ENCODE results near the gene ALDOA.

ALDOA gene

DNA sequence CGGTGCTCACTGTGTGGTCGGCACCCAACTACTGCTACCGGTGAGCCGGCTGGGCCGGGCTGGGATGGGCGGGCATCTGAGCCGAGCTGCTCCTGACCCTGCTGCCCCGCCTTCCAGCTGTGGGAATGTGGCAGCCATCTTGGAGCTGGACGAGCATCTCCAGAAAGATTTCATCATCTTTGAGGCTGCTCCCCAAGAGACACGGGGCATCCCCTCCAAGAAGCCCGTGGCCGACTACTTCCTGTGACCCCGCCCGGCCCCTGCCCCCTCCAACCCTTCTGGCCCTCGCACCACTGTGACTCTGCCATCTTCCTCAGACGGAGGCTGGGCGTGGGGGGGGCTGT is 19.2 kb downstream of the ALDOA start:
- TF ChIP-seq, protein P1, sequence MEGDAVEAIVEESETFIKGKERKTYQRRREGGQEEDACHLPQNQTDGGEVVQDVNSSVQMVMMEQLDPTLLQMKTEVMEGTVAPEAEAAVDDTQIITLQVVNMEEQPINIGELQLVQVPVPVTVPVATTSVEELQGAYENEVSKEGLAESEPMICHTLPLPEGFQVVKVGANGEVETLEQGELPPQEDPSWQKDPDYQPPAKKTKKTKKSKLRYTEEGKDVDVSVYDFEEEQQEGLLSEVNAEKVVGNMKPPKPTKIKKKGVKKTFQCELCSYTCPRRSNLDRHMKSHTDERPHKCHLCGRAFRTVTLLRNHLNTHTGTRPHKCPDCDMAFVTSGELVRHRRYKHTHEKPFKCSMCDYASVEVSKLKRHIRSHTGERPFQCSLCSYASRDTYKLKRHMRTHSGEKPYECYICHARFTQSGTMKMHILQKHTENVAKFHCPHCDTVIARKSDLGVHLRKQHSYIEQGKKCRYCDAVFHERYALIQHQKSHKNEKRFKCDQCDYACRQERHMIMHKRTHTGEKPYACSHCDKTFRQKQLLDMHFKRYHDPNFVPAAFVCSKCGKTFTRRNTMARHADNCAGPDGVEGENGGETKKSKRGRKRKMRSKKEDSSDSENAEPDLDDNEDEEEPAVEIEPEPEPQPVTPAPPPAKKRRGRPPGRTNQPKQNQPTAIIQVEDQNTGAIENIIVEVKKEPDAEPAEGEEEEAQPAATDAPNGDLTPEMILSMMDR (IDR thresholded peaks at IDR 0.05; ENCODE audit: control insufficient read depth, insufficient read depth, low read depth, low read length, missing control alignments): no peak
- H3K4me3 ChIP-seq (ENCODE audit: control insufficient read depth, low read depth, low read length): no peak overlapping the region
- DNase-seq (ENCODE audit: low read depth): no peak

DNA sequence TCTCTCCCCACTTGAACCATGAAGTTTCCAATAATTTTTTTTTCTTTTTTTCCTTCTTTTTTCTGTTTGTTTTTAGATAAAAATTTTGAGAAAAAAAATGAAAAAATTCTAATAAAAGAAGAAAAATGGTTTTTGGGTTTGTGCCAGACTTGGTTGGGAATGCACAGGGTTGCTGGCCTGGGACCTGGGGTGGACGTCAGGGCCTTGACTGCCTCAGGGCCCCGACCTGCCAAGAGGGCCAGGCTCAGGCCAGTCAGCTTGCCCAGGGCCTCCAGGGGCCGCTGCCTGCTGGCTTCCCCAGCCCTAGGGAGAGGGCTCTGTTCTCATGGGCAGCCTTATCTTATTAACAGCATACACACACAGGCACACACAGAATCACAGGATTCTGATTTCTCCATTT is 19.7 kb downstream of the ALDOA start:
- no peak overlapping the region for H3K4me3 ChIP-seq (ENCODE audit: control insufficient read depth, low read depth, low read length)
- DNase-seq (ENCODE audit: low read depth): no peak
- TF ChIP-seq, protein P1 (IDR thresholded peaks at IDR 0.05; ENCODE audit: control insufficient read depth, insufficient read depth, low read depth, low read length, missing control alignments): no peak

DNA sequence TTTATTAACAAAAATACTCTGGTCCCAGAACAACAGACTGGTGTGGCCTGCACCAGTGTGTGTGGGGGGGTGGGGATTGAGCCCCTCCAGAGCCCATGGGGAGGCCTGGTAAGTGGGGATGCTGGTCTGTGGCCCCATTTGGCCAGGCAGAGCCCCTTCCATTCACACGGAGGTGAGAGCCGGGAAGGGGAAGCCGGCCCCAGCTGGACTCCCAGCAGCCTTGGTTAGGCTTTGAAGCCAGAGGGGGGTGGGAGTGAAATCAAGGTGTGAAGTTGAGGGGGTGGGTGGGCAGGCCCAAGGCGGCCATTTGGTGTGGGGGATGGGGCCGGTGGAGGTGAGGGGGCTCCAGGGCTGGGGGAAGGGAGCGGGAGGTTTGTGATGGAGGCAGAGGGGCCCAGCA is 20.3 kb downstream of the ALDOA start:
- TF ChIP-seq, protein P1 (IDR thresholded peaks at IDR 0.05; ENCODE audit: control insufficient read depth, insufficient read depth, low read depth, low read length, missing control alignments): no peak
- no peak for DNase-seq (ENCODE audit: low read depth)
- H3K4me3 ChIP-seq (ENCODE audit: control insufficient read depth, low read depth, low read length): no peak overlapping the region

DNA sequence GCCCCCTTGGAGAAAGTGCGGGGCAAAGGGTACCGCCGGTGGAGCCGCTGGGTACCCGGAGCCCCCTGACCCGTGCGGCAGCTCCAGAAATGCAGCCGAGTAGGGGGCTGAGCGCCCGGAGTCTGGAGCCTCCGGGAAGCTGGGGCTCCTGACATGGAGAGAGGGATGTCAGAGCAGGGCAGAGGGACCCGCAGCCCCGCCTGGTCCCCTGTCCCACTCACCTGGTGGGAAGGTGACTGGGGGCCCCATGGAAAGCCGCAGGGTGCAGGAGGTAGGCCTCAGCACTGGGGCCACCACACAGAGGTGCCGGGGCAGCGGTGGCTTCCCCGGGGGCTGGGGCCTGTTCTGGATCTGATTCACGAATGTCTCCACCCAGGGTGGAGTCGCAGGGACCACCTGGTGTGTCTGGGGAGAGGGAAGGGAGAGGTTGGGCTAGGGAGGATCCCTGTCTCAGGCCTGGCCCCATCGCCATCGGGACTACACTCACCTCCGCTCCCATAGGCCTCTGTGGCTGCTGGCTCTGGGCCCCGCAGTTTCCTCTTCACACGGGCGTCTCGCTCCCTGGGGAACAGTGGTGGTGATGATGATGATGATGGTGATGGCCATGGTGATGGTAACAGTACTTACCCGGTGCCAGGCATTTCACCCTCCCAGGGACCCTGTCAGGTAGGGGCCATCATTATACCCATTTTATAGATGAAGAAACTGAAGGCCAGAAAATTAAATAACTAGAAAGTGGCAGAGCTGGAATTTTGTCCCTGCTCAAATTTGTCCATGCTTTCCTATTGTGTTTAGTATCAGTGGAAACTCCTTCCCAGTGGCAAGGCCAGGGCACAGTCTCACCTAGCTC is 21.0 kb downstream of the ALDOA start:
- TF ChIP-seq, protein P1 (IDR thresholded peaks at IDR 0.05; ENCODE audit: control insufficient read depth, insufficient read depth, low read depth, low read length, missing control alignments): no peak
- no peak for DNase-seq (ENCODE audit: low read depth)
- no peak overlapping the region for H3K4me3 ChIP-seq (ENCODE audit: control insufficient read depth, low read depth, low read length)

DNA sequence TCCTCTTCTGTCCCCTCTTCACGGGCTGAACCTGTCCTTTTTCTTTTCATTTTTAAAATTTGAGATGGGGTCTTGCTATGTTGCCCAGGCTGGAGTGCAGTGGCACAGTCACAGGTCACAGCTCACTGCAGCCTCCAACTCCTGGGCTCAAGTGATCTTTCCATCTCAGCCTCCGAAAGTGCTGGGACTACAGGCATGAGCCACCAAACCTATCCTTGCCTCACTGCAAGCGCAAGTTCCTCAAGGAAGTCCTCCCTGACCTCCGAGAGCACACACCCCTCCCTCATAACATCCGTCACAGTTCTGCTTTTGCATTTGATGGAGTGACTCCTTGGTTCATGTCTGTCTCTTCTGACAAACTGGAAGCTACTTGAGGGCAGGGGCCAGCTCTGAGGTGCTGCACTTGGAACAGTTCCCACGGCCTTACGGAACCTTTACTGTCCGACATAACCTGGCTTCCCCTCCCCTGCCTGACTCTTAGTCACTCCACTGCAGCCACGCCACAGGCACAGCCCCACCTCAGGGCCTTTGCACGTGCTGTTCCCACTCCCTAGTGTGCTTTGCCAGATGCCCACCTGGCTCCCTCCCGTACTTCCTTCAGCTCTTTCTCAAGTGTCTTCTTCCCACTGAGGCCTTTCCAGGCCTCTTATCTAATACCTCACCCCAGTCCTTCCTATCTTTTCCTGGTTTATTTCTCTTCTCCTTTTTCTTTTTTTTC is 21.8 kb downstream of the ALDOA start:
- no peak for DNase-seq (ENCODE audit: low read depth)
- no peak overlapping the region for H3K4me3 ChIP-seq (ENCODE audit: control insufficient read depth, low read depth, low read length)
- TF ChIP-seq, protein P1 (IDR thresholded peaks at IDR 0.05; ENCODE audit: control insufficient read depth, insufficient read depth, low read depth, low read length, missing control alignments): no peak

DNA sequence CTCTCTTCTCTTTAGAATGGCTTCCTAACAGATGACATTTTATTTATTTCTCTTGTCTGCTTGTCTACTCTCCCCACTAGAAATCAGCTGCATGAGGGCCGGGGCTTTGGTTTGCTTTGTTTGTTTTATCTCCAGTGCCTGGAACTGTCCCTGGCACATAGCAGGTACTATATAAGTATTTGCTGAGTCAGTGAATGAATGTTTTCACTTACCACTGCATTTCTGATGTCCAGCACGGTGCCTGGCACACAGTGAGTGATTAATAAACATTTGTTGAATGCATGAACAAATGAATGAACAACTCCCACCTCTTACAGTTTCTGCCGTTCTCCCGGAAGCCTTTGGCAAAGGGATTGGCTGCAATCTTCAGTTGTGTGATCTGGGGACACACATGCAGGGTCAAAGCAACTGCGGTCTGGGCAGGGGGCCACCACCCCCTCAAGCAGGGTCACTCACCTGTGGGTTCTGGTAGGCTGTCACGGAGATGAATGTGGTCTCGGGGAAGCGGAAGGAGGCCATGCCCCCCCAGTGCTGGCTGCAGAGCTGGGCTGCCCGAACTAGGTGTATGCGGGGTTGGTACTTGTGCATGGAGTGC is 22.8 kb downstream of the ALDOA start:
- TF ChIP-seq, protein P1 (IDR thresholded peaks at IDR 0.05; ENCODE audit: control insufficient read depth, insufficient read depth, low read depth, low read length, missing control alignments): no peak
- no peak for DNase-seq (ENCODE audit: low read depth)
- no peak overlapping the region for H3K4me3 ChIP-seq (ENCODE audit: control insufficient read depth, low read depth, low read length)

Measured in AG09309 (cell line).